ENCODE data around the gene SRM. TPM values are rescaled to one million over a fixed set of nuclear protein-coding genes. Genes with fewer than 3 reads are reported as not detected.

Gene SRM
- total RNA-seq, 2 experiments from 2014 or later: 65.2 to 208 TPM

DNA sequence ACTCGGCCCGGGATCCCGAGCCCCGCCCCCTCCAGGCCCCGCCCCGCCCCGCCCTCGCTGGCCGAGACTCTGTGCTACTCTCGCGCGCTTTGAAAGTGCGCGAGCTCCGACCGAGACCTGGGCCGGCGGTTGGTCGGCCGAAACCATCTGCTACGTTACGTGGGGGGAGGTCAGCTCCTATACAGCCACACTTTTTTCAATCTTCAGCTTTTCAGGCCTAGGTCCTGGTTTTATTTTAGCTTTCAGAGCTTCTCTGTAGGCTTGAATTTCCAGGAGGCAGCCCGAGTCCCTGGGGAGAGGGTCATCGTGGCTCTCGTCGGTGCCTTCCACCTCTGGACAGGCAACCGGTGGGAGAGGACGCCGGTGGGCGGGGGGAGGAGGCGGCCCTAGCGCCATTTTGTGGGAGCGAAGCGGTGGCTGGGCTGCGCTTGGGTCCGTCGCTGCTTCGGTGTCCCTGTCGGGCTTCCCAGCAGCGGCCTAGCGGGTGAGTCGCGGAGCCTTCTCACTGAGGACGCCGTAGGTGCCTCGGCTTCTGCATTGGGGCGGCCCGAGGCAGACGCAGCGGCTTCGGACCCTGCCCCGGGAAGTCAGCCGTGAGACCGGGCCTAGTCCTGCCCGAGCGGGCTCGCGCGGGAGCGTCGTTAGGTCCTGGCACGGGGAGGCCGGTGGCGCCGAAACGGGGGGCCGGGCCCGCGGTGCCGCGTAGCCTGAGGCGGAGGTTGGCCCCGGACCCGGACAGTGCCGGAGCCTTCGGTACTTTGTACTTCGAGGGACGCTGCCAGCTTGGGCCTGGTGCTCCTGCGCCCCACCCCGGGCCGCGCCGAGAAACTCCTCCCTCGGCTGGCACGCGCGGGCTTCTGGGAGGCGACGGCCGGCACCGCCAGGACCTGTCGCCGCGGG is 47.3 kb downstream of the SRM start, which contains the start of gene TARDBP:
Gene TARDBP, plus strand, starts transcription at position 395 of the 900 bp plus-strand sequence. CDS start 1,074 bp downstream, outside the sequence.
- DNase-seq (ENCODE audit: low spot score): peak; percentile 95
- Histone ChIP-seq H2AFZ (ENCODE audit: low read length) (peak within 1 kb of the TSS; percentile 92), H3K4me3 (ENCODE audit: low read depth, low read length, poor library complexity, severe bottlenecking) (peak within 1 kb of the TSS; percentile 79)

More for the DNA sequence above, 47.3 kb downstream of the SRM start, which contains the start of gene TARDBP:
- Histone ChIP-seq H3K27ac (ENCODE audit: low read depth, low read length, poor library complexity, severe bottlenecking) (peak within 1 kb of the TSS; percentile 71), H3K4me1 (ENCODE audit: insufficient read depth, low read length, poor library complexity, severe bottlenecking) (peaks cover 18% of the 10 kb centered on the region), H3K79me2 (ENCODE audit: insufficient read depth, low read depth, low read length) (peaks cover 47% of the 10 kb centered on the region), H3K9me2 (ENCODE audit: insufficient read depth, low read length) (no peaks in the 10 kb centered on the region), H3K36me3 (ENCODE audit: insufficient read depth, low read length) (peaks cover 43% of the 10 kb centered on the region), H3K9me3 (ENCODE audit: low read length) (no peaks in the 10 kb centered on the region), H3K4me2 (ENCODE audit: low read length) (peak within 1 kb of the TSS; percentile 95), H4K20me1 (ENCODE audit: insufficient read depth, low read length) (peaks cover 25% of the 10 kb centered on the region)
- ChIA-PET POLR2A (interaction anchor here (0.7 to 1.0 kb wide), 4 partner anchors 13 to 44 kb away, joined by 3 read pairs; a partner anchor contains a TSS), CTCF (ENCODE audit: unreplicated experiment) (interaction anchor here (0.6 kb wide), 1 partner anchor 169 kb away, joined by 4 read pairs; no protein-coding TSS in a partner anchor)
- intact Hi-C loops (cut with micrococcal nuclease; ENCODE audit: unreplicated experiment): loop anchor here (1.0 kb wide), 1 partner anchor 48 kb away; the partner anchor contains the start of gene SRM
- BruUV-seq (replicated peaks): no TSS peak
- no peak for TF ChIP-seq EZH2phosphoT487 (IDR thresholded peaks at IDR 0.05; ENCODE audit: borderline replicate concordance, low read depth, low read length)
- TF ChIP-seq, protein P1, sequence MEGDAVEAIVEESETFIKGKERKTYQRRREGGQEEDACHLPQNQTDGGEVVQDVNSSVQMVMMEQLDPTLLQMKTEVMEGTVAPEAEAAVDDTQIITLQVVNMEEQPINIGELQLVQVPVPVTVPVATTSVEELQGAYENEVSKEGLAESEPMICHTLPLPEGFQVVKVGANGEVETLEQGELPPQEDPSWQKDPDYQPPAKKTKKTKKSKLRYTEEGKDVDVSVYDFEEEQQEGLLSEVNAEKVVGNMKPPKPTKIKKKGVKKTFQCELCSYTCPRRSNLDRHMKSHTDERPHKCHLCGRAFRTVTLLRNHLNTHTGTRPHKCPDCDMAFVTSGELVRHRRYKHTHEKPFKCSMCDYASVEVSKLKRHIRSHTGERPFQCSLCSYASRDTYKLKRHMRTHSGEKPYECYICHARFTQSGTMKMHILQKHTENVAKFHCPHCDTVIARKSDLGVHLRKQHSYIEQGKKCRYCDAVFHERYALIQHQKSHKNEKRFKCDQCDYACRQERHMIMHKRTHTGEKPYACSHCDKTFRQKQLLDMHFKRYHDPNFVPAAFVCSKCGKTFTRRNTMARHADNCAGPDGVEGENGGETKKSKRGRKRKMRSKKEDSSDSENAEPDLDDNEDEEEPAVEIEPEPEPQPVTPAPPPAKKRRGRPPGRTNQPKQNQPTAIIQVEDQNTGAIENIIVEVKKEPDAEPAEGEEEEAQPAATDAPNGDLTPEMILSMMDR (conservative IDR thresholded peaks at IDR 0.05; ENCODE audit: low read length): no peak

Other genes with a start within 250 kb of the SRM start
- gene TARDBP, start 47.4 kb downstream of the SRM start, total RNA-seq (2014; rRNA removed; shearing (Covaris generic)): 145 and 177 TPM in 2 replicates
- gene TARDBP, start 47.4 kb downstream of the SRM start, total RNA-seq (2022): 277 and 278 TPM in 2 replicates
- not detected in 2 replicates for gene MASP2, start 12.8 kb downstream of the SRM start, total RNA-seq (2014; rRNA removed; shearing (Covaris generic))
- 0.38 and 0.55 TPM in 2 replicates for gene MASP2, start 12.8 kb downstream of the SRM start, total RNA-seq (2022)
- 75.1 and 117 TPM in 2 replicates for gene EXOSC10, start 39.9 kb upstream of the SRM start, total RNA-seq (2014; rRNA removed; shearing (Covaris generic))
- gene EXOSC10, start 39.9 kb upstream of the SRM start, total RNA-seq (2022): 91.9 and 95.1 TPM in 2 replicates
- not detected in 2 replicates for gene ANGPTL7, start 129.3 kb upstream of the SRM start, total RNA-seq (2014; rRNA removed; shearing (Covaris generic))
- not detected in 2 replicates for gene ANGPTL7, start 129.3 kb upstream of the SRM start, total RNA-seq (2022)
- gene MTOR, start 202.5 kb upstream of the SRM start, total RNA-seq (2014; rRNA removed; shearing (Covaris generic)): 41.1 and 41.5 TPM in 2 replicates
- gene MTOR, start 202.5 kb upstream of the SRM start, total RNA-seq (2022): 58.5 and 58.6 TPM in 2 replicates
- gene UBIAD1, start 213.2 kb upstream of the SRM start, total RNA-seq (2014; rRNA removed; shearing (Covaris generic)): 22.4 and 22.7 TPM in 2 replicates
- 27.9 and 28.9 TPM in 2 replicates for gene UBIAD1, start 213.2 kb upstream of the SRM start, total RNA-seq (2022)

Measured in OCI-LY7 (cell line).